NCI-H2107 treated with DMSO at 0.1 percent for 48 hours (cell line): ENCODE results near the gene ZFYVE19.
"Not testable (repeated sequence)": the region's sequence is repeated elsewhere in the genome, so short reads cannot be mapped to it uniquely, and the experiment has no call there.

Experiments
- DNase-seq: peaks from one replicate; lab custom pipeline; 2025; ENCODE audit not compliant: unreplicated experiment; lab: John Stamatoyannopoulos, UW

Gene ZFYVE19

DNA sequence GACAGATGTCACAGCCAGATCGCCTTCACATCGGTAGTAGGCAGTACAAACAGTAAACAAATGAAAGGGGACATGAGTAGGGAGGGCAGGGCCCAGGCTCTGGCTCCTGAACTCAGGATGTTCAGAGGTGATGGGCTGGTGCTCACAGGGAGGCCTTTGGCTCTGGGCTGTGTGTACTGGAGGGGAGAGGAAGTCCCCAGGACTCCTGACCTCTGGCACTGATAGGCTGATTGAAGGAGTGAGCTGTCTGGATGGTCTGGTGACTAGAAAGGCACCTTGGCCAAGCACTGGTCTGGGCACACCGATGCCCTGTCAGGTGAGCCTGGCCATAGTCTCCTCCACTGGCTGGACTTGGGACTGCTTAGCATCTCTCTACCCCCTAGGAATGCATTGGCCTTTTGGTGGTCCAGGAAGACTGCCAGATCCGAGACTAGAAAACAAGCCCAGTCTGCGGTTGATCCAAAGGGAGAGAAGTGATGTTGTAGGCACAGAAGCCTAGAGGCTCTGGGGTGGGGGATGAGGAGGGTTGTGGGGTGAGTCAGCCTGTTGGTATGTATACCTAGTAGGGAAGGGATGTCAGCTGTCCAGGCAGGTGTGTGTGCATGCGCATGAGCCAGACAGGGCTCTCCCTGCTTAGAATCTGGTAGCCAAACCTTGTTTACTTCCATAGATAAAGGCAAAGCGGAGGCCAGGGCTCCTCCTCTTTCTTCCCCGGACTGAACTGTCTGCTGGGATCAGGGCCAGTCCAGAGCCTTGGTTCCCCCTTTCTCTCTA is 38.8 kb downstream of the ZFYVE19 start:
- peak; percentile 23 for DNase-seq

DNA sequence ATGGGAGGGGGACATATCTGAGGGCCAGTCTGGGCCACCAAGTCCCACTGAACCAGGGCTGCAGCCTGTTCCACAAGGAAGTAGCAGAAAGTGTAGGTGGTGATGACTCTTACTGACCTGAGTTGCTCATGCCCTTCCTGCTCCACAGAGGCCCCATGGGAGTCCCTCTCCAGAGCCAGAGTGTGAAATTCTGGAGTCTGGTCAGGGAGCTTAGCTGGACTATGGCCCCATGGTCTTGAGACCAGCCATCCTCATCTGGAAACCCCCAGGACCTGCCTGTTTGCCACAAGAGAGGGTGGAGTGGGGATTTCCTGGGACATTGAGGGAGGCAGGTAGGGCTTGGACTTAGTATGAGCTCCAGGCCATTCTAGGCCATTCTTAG is 39.9 kb downstream of the ZFYVE19 start:
- DNase-seq, result no peak

DNA sequence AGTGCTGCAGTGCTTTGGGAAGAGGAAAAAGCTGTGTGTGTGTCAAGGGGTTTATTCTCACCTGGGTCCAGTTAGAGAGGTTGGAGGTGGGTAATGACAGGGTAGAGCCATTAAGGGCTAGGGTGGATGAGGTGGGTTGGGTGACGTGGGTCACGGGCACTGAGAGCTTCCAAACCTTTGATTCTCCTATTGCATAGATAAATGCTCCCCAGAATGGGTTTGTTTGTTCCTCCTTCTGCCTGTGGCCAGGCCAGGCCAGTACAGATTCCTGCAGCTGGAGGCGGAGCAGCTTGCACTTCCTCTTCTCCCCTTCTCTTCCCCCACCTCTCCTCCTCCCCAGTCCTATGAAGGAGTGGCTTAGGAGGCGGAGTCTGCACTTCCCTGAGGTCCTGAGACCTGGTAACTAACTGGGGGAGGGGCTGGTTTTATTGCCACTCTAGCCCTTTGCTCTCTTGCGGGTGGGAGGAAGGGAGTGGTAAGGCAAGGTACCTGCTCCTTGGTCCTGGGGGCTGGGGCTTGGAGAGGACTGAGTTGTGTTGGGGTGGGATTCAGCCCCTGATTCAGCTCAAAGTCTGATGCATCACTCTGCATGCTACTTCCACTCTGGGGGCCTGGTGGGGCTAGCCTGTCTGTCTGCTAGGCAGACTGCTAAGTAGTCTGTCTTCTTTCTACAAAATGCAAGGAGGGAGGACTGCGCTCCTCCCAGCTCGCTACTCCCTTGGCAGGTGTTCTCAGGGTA is 40.5 kb downstream of the ZFYVE19 start:
- DNase-seq, result no peak

DNA sequence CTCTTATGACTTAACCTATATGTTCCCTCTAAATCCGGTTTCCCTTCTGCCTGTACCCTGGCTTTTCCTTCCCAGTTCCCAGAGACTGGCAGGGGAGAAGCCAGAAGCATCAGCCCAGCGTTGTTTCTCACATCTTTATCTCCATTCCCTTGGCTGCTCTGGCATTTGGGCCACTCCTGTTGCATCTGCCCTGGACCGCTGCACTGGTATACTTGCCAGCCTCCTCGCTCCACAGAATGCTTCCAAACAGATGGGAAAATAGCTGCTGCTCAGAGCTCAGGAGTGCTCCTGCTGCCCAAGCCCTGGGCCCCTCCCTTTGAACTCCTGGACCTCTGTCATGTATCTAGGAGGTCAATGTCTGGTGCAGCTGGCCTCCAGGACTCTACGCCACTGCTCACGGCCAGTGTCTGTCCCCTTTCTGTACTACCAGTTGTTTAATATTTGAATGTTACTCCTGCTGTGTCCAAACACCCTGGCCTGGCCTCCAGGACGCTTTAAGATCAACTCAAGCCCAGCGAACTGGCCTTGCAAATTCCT is 43.8 kb downstream of the ZFYVE19 start:
- no peak for DNase-seq

DNA sequence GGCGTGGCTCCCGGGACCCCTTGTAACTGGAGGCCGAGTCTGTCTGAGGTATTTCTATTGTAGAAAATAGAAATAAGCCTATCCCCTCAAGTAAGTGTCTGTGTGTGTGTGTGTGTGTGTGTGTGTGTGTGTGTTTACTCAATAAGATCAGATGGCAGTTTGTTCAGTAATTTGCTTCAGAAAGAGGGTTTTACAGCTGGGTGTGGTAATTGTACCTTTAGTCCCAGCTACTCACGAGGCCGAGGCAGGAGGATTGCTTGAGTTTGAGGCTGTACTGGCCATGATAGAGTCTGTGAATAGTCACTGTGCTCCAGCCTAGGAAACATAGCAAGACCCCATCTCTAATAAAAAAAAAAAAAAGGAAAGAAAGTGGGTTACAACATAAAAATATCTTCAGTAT is 45.6 kb downstream of the ZFYVE19 start:
- DNase-seq, result no peak

DNA sequence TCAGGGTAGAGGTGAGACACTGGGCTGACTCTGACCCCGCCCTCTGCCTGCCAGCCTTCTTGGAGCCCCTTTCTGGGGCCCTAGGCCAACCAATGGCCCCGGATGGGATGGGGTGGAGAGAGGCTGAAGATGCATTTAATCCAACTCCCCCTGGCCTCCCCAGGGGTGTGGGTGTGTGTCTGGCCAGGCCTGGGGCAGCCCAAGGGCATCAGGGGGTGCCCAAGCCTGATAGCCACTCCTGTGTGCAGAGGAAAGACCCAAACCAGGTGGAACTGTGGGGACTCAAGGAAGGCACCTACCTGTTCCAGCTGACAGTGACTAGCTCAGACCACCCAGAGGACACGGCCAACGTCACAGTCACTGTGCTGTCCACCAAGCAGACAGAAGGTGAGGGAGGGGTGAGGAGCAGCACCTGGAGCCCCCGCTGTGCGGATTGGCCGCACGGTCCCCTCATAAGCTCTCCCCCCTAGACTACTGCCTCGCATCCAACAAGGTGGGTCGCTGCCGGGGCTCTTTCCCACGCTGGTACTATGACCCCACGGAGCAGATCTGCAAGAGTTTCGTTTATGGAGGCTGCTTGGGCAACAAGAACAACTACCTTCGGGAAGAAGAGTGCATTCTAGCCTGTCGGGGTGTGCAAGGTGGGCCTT is 46.5 kb downstream of the ZFYVE19 start:
- no peak for DNase-seq

DNA sequence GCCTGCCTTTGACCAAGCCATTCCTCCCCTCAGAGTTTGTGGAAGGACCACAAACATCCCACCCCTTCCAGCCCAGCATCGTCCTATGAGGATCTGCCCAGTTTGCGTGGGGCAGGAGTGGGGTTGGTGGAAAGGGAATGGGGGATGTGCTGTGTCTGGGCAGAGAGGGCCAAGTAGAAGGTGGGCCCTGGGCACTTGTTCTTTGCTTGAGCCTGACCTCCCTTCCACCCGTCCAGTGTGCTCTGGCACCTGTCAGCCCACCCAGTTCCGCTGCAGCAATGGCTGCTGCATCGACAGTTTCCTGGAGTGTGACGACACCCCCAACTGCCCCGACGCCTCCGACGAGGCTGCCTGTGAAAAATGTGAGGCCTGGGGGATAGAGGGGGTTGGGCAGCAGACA is 47.3 kb downstream of the ZFYVE19 start:
- no peak for DNase-seq

DNA sequence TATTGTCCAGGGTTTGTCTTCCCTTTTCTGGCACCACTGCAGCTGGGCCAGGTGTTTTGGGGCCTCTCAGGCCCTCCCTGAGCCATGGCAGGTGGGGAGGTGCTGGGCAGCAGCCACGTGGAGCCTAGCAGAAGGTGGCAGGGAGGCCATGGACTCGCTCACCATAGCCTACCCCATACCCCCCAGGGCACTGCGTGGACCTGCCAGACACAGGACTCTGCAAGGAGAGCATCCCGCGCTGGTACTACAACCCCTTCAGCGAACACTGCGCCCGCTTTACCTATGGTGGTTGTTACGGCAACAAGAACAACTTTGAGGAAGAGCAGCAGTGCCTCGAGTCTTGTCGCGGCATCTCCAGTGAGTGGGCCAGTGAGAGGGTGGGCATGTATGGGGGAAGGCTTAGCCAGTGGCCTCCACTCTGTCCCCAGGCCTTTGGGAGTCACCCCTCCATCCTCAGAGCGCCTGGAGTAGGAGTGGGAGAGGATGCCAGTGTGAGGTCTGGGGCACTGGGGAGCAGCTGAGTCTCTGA is 48.9 kb downstream of the ZFYVE19 start:
- DNase-seq, result no peak

DNA sequence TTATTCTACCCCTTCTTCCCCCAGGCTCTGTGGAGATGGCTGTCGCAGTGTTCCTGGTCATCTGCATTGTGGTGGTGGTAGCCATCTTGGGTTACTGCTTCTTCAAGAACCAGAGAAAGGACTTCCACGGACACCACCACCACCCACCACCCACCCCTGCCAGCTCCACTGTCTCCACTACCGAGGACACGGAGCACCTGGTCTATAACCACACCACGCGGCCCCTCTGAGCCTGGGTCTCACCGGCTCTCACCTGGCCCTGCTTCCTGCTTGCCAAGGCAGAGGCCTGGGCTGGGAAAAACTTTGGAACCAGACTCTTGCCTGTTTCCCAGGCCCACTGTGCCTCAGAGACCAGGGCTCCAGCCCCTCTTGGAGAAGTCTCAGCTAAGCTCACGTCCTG is 49.9 kb downstream of the ZFYVE19 start:
- no peak for DNase-seq

DNA sequence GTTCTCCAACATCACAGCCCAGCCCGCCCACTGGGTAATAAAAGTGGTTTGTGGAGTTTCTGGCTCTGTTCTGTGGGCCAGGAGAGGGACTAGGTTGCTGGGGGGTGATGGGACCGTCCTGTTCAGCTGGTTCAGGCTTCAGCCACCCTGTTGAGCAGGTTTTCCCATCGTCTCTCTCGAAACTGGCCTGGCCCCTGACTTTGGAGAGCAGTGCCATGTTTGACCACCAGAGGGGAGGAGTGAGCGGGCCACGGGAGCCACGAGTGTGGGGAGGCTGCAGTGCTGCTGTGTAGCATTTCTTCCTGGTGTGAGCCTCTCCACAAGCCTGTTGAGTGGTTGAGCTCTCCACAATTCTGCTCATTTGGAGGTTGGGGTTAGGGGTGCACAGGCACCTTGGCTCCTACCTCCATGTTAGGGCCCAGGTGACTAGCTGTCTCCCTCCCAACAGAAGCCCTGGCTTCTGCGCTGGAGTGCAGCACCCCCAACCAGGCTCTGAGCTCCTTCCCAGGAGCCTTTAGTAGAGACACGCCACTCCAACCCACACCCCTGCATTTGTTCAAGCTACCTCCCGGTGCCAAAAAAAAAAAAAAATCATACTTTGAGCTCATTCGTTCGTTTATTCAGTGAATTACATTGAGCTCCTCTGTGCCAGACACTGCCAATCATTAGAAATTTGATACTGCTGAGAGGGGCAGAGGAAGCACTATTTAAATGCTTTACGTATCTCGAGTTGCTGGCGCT is 50.9 kb downstream of the ZFYVE19 start:
- peak; percentile 46 for DNase-seq

DNA sequence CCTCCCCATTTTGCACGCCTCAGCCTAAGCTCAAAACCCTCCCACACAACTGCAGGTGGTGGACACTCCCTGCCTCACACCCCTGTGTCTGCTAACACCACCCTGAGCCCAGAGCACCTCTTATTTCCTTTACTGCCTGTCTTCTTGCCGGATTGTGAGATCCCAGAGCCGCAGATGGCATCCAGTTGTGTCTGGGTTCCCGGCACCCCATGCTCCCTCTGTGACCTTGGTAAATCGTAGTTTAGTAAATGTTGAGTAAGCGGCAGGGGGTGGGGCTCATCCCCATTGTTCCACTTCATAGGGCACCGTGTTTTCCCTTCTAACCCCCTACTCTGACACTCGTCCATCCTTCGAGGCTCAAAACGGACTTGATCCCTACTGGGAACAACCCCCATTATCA is 51.8 kb downstream of the ZFYVE19 start:
- DNase-seq, result no peak

DNA sequence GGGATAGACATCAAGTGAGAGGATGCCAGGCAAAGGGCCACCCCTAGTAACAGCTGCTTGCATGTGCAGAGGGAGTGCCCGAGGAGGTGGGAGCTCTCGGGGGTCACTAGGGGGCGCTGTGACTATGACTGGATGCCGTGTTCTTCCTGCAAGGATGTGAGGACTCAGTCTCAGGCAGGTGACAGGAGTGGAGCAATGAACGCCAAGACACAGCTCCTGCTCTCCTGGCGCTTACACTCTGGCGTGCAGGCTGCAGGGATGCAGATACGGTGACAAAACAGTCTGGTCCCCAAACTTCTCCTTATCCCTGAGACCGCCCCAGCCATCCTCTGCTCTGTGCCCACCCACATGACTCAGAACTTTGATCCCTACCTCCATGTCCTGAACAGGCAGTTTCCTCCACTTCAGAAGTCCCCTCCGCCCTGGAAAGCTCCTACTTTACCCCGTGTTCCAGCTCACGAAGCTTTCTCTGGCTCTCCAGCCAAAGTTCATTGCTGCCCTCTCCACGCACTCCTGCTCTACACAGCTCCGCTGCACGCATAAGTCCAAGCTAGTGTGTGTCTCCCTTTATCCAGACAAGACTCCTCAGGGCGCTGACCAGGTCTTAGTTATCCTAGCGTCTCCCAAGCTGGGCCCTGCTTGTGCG is 52.4 kb downstream of the ZFYVE19 start:
- DNase-seq, result no peak

DNA sequence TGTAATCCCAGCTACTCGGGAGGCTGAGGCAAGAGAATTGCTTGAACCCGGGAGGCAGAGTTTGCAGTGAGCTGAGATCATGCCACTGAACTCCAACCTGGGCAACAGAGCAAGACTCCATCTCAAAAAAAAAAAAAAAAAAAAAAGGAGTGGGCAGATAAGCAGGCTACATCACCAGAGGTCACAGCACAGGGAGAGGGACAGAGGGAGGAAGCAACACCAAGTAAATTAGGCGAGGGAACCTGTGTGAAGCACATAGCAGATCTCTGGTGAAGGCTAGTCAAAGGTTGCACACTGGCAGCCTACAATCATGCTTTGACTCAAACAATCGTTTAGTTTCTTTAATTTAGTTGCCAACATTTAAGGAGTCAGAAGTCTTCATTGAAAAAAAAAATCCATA is 54.3 kb downstream of the ZFYVE19 start:
- not testable (repeated sequence) for DNase-seq

DNA sequence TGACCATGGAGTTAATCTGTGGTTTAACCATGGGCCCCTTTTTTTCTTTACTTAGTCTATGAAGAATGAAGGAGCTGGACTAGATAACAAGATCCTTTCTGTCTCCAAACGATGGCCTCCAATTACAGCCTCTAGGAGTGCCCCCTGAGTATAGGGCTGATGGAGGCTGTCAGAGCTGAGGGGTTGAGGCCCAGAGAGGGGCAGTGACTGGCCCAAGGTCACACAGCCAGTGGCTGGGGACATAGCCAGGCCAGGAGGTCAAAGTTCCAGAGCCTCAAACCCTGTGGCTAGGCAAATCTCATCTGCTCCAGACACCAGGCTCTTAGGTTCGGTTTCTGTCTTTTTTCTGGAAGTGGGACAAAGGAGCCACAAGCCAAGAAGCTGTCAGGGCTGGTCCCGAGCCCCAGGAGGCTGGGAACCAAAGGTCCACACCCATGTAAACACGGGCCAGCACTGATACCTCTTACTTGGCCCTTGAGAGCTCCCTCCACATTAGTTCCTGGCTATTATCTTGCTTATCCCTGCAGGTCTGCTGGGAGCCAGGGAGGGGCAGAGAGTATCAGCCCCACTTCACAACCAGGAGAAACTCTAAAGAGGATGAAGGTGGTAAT is 56.9 kb downstream of the ZFYVE19 start:
- no peak for DNase-seq
